H1 (cell line): Measurements from ENCODE around the gene BBS9. TPM values are rescaled to one million over a fixed set of nuclear protein-coding genes. Genes with fewer than 3 reads are reported as not detected.

Experiments used
- CTCF ChIA-PET: fragments of 300-600 bp; sonication (Branson Sonifier 250); formaldehyde crosslinking; loops from one replicate; lab custom pipeline; 2021; ENCODE audit not compliant: partially characterized antibody; lab: Charles Lee
- POLR2A ChIA-PET: fragments of 300-600 bp; sonication (Branson Sonifier 250); formaldehyde crosslinking; loops from one replicate; lab custom pipeline; 2021; ENCODE audit warnings: inconsistent platforms; ENCODE audit not compliant: partially characterized antibody; lab: Charles Lee
- DNase-seq, 2 experiments: peaks; one replicate each; pipeline versions ENCODE4 v3.0.0 to v3.0.0-alpha.2; 2010 to 2022; ENCODE audit warnings: low spot score in 2 of 2, low read depth in 1 of 2, mixed read lengths in 1 of 2
- FAIRE-seq: peaks from 2 replicates; lab custom pipeline; 2011; peaks lifted over from hg19 to GRCh38; lab: Jason Lieb, UNC
- H2AFZ ChIP-seq: 2 replicates; pipeline ENCODE4 v1.8.1; 2012; ENCODE audit warnings: low read length, inconsistent platforms
- H2AK5ac ChIP-seq: 2 replicates; pipeline ENCODE4 v1.6.1; 2013; ENCODE audit warnings: low read depth, low read length
- H2BK120ac ChIP-seq: replicated peaks from 2 replicates; pipeline ENCODE3; 2013; ENCODE audit warnings: low read depth, low read length, inconsistent platforms
- H2BK12ac ChIP-seq: 2 replicates; pipeline ENCODE4 v1.6.1; 2013; ENCODE audit warnings: low read depth, low read length
- H2BK15ac ChIP-seq: 2 replicates; pipeline ENCODE4 v1.6.1; 2013; ENCODE audit warnings: low read length
- H2BK20ac ChIP-seq: 2 replicates; pipeline ENCODE4 v1.6.1; 2013; ENCODE audit warnings: low read length
- H2BK5ac ChIP-seq: 2 replicates; pipeline ENCODE4 v1.6.1; 2013; ENCODE audit warnings: low read depth, low read length
- H3K14ac ChIP-seq: 2 replicates; pipeline ENCODE4 v1.6.1; 2013; ENCODE audit warnings: inconsistent platforms; ENCODE audit not compliant: insufficient read length
- H3K18ac ChIP-seq: 2 replicates; pipeline ENCODE4 v1.6.1; 2013; ENCODE audit warnings: low read length; ENCODE audit errors: extremely low read depth
- H3K23ac ChIP-seq: 2 replicates; pipeline ENCODE4 v1.6.1; 2013; ENCODE audit warnings: inconsistent platforms; ENCODE audit not compliant: insufficient read length
- H3K23me2 ChIP-seq: 2 replicates; pipeline ENCODE4 v1.6.1; 2013; ENCODE audit warnings: low read depth, low read length
- H3K27ac ChIP-seq: 2 replicates; pipeline ENCODE4 v1.6.1; 2011; ENCODE audit warnings: low read depth, low read length, inconsistent platforms
- H3K27me3 ChIP-seq, 4 experiments: replicated peaks in 1 of 4; 1 replicate in 1 of 4; 2 replicates in 3 of 4; pipeline versions ENCODE4 v1.6.1 to v1.8.1; 2011 to 2013; ENCODE audit warnings: low read length in 3 of 4, mild to moderate bottlenecking in 3 of 4, inconsistent platforms in 2 of 4, mixed read lengths in 2 of 4, moderate library complexity in 1 of 4; ENCODE audit not compliant: control insufficient read depth in 3 of 4, insufficient read depth in 3 of 4; ENCODE audit errors: extremely low read depth in 1 of 4
- H3K36me3 ChIP-seq, 4 experiments: 2 replicates each; pipeline versions ENCODE4 v1.6.1 to v1.8.1; 2011 to 2013; ENCODE audit warnings: mild to moderate bottlenecking in 4 of 4, low read length in 3 of 4, moderate library complexity in 2 of 4, control low read depth in 1 of 4, inconsistent platforms in 1 of 4; ENCODE audit not compliant: insufficient read depth in 4 of 4, control insufficient read depth in 2 of 4
- H3K4ac ChIP-seq: replicated peaks from 2 replicates; pipeline ENCODE3; 2013; ENCODE audit warnings: low read length, low read depth, mixed read lengths, inconsistent platforms; ENCODE audit not compliant: insufficient read length
- H3K4me1 ChIP-seq, 4 experiments: replicated peaks in 1 of 4; 1 replicate in 1 of 4; 2 replicates in 3 of 4; pipeline versions ENCODE4 v1.6.1 to v1.8.1; 2011 to 2013; ENCODE audit warnings: low read length in 3 of 4, inconsistent platforms in 2 of 4, mixed read lengths in 1 of 4; ENCODE audit not compliant: insufficient read depth in 4 of 4, control insufficient read depth in 3 of 4
- H3K4me2 ChIP-seq, 2 experiments: 2 replicates each; pipeline versions ENCODE4 v1.6.1 to v1.8.1; 2011 to 2013; ENCODE audit warnings: low read depth in 2 of 2, low read length in 2 of 2, control low read depth in 1 of 2, inconsistent platforms in 1 of 2, mild to moderate bottlenecking in 1 of 2; ENCODE audit not compliant: insufficient read depth in 1 of 2
- H3K4me3 ChIP-seq, 4 experiments: fragments of 200-600, 300-600 bp in 1 of 4; sonication (generic), shearing (Covaris generic), sonication (Bioruptor Twin) in 1 of 4; 2 replicates each; pipeline versions ENCODE4 v1.5.1 to v1.8.1; 2011 to 2016; ENCODE audit warnings: low read length in 4 of 4, low read depth in 3 of 4, control low read depth in 2 of 4, inconsistent platforms in 2 of 4, mild to moderate bottlenecking in 2 of 4, mixed read lengths in 1 of 4, moderate library complexity in 1 of 4; ENCODE audit not compliant: insufficient read depth in 2 of 4; ENCODE audit errors: extremely low read depth in 1 of 4
- H3K56ac ChIP-seq: replicated peaks from 2 replicates; pipeline ENCODE3; 2013; ENCODE audit warnings: low read depth, mild to moderate bottlenecking, mixed read lengths, low read length, inconsistent platforms; ENCODE audit not compliant: insufficient read length
- H3K79me1 ChIP-seq: 2 replicates; pipeline ENCODE4 v1.6.1; 2013; ENCODE audit warnings: low read depth, low read length, control low read depth
- H3K79me2 ChIP-seq, 2 experiments: 2 replicates each; pipeline versions ENCODE4 v1.6.1 to v1.8.1; 2012 to 2013; ENCODE audit warnings: low read length in 2 of 2, mild to moderate bottlenecking in 2 of 2, inconsistent platforms in 1 of 2; ENCODE audit not compliant: insufficient read depth in 2 of 2, control insufficient read depth in 1 of 2
- H3K9ac ChIP-seq, 4 experiments: replicated peaks in 1 of 4; 1 replicate in 1 of 4; 2 replicates in 3 of 4; pipeline versions ENCODE4 v1.6.1 to v1.8.1; 2011 to 2013; ENCODE audit warnings: low read depth in 3 of 4, low read length in 3 of 4, control low read depth in 2 of 4, mild to moderate bottlenecking in 2 of 4, moderate library complexity in 2 of 4, inconsistent platforms in 1 of 4; ENCODE audit errors: extremely low read depth in 1 of 4
- H3K9me3 ChIP-seq, 2 experiments: 2 replicates each; pipeline versions ENCODE4 v1.6.1 to v1.8.1; 2012 to 2013; ENCODE audit warnings: mild to moderate bottlenecking in 2 of 2, moderate library complexity in 2 of 2, control low read depth in 1 of 2, inconsistent platforms in 1 of 2, low read depth in 1 of 2, low read length in 1 of 2, mixed read lengths in 1 of 2; ENCODE audit not compliant: insufficient read depth in 2 of 2
- H4K20me1 ChIP-seq, 2 experiments: replicated peaks in 1 of 2; 2 replicates each; pipeline versions ENCODE3 to v1.8.1; 2011 to 2013; ENCODE audit warnings: inconsistent platforms in 2 of 2, low read length in 2 of 2, mild to moderate bottlenecking in 1 of 2; ENCODE audit not compliant: insufficient read depth in 2 of 2, control insufficient read depth in 1 of 2
- H4K5ac ChIP-seq: 2 replicates; pipeline ENCODE4 v1.6.1; 2013; ENCODE audit warnings: low read length, low read depth, mixed read lengths, inconsistent platforms; ENCODE audit not compliant: insufficient read length
- H4K8ac ChIP-seq: 2 replicates; pipeline ENCODE4 v1.8.0; 2013; ENCODE audit warnings: mild to moderate bottlenecking, moderate library complexity, low read length, inconsistent platforms; ENCODE audit not compliant: insufficient read depth; ENCODE audit errors: extremely low read depth
- H4K91ac ChIP-seq: replicated peaks from 2 replicates; pipeline ENCODE3; 2013; ENCODE audit warnings: low read length, mixed read lengths, inconsistent platforms; ENCODE audit not compliant: insufficient read length
- NANOG ChIP-seq: IDR thresholded peaks from 2 replicates; pipeline ENCODE4 v1.6.1; 2011; ENCODE audit warnings: low read length, low read depth, mild to moderate bottlenecking, inconsistent platforms; ENCODE audit not compliant: insufficient read depth, poor library complexity, severe bottlenecking
- WGBS, 2 experiments: shearing (Covaris generic) in 1 of 2; methylation state at CpG; one replicate each; pipeline versions ENCODE4 v1.1.6 to v1.1.7; 2013 to 2015; ENCODE audit warnings: low lambda C conversion rate in 2 of 2, mixed read lengths in 2 of 2, inconsistent platforms in 1 of 2, low coverage in 1 of 2, missing lambda C conversion rate in 1 of 2; ENCODE audit not compliant: insufficient replicate concordance in 2 of 2, insufficient coverage in 1 of 2, insufficient read length in 1 of 2; ENCODE audit errors: extremely low coverage in 1 of 2, missing lambda C conversion rate in 1 of 2; 5-methylcytosine and 5-hydroxymethylcytosine counted together
- polyA plus RNA-seq, 7 experiments: library from polyadenylated mRNA; depleted of rRNA in 3 of 7; stranded (reverse) in 5 of 7; unstranded in 2 of 7; fragments of >200 nt in 5 of 7; fragments of 200-250 nt in 2 of 7; gene quantifications; 1 replicate in 5 of 7; 2 replicates in 1 of 7; 4 replicates in 1 of 7; pipeline versions ENCODE4 v1.2.1 to v1.2.3, GENCODE V29; 2011 to 2013; ENCODE audit warnings: missing spikeins in 2 of 7, mixed read lengths in 2 of 7
- total RNA-seq: library from RNA; stranded (reverse); fragmentation: NEBNext Ultra II Directional; extraction: Animal tissue kit (Norgen Biotek cat#: 25700); gene quantifications from 2 replicates; pipeline ENCODE4 v1.2.1, GENCODE V29; 2021

The BBS9 gene
- total and polyA plus RNA-seq, 2 of the 8 experiments (the other 6 are each of a cell fraction or from before 2014, with no cell fraction given): 22.3 to 37.0 TPM

- CTCF ChIA-PET: interaction anchor here (1.1 kb wide), 1 partner anchor 17 kb away, joined by 4 read pairs; no protein-coding TSS in a partner anchor
- H4K5ac ChIP-seq: no peak overlapping the region
- no peak overlapping the region for H2BK120ac ChIP-seq
- TF ChIP-seq NANOG: no peak
- no peak overlapping the region for H2BK15ac ChIP-seq
- no peak overlapping the region for H2BK5ac ChIP-seq
- H4K91ac ChIP-seq: no peak overlapping the region
- H3K14ac ChIP-seq: no peak overlapping the region
- H2BK12ac ChIP-seq: no peak overlapping the region
- FAIRE-seq (no peak), DNase-seq (no peak)
- H3K27me3 ChIP-seq: no peaks in the 10 kb centered on the region
- H3K9me3 ChIP-seq: no peaks in the 10 kb centered on the region
- H3K23ac ChIP-seq: no peak overlapping the region
- H3K9ac ChIP-seq: no peak overlapping the region
- no peaks in the 10 kb centered on the region for H3K4me1 ChIP-seq
- no peak overlapping the region for H3K18ac ChIP-seq
- no peak overlapping the region for H2AK5ac ChIP-seq
- H3K79me1 ChIP-seq: no peaks in the 10 kb centered on the region
- no peaks in the 10 kb centered on the region; a peak in 1 of 8 replicates for H3K36me3 ChIP-seq
- H3K56ac ChIP-seq: no peak overlapping the region
- no peaks in the 10 kb centered on the region for H3K23me2 ChIP-seq
- H4K8ac ChIP-seq: no peak overlapping the region
- no peak overlapping the region for H3K4me3 ChIP-seq
- no peak overlapping the region for H2AFZ ChIP-seq
- no peak overlapping the region for H3K27ac ChIP-seq
- no peaks in the 10 kb centered on the region for H4K20me1 ChIP-seq
- POLR2A ChIA-PET: no interaction called here
- 92% methylated on average over 6 of the region's 6 CpGs; no CpG with 5 or more reads in 1 of the 2 experiments for WGBS, 2 experiments
- no peak overlapping the region for H3K4me2 ChIP-seq
- H3K79me2 ChIP-seq: no peaks in the 10 kb centered on the region
- no peak overlapping the region for H3K4ac ChIP-seq
- no peak overlapping the region for H2BK20ac ChIP-seq
These were observed 374.9 kb downstream of the BBS9 start for GRCh38 chr7:33504266-33504665.
